HG02642 (cell line): Measurements from ENCODE around the gene ANKRD13D.
A peak's percentile ranks its signal among the peaks of the same experiment; 100 is the strongest.

ENCODE experiments used
- ATAC-seq: cut with Tn5 transposase; IDR thresholded peaks from one replicate; pipeline ENCODE4 v1.9.1; 2021; ENCODE audit warnings: mild to moderate bottlenecking; ENCODE audit not compliant: unreplicated experiment, poor library complexity

Gene ANKRD13D

DNA sequence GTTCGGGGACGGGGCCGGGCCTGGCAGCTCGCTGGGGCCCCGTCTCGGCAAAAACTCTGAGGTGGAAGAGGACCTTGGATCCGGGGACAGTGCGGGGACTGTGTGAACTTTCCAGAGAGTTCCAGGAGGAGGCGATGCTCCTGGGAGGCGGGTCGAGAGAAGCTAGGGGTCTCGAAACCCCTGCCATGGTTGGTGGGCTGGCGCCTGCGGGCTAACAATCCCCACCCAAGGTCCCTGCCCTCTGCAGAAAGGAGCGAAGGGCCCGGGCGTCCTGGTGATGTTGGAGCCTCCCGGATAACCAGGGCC, 27.5 kb upstream of the ANKRD13D start:
- no peak for ATAC-seq

DNA sequence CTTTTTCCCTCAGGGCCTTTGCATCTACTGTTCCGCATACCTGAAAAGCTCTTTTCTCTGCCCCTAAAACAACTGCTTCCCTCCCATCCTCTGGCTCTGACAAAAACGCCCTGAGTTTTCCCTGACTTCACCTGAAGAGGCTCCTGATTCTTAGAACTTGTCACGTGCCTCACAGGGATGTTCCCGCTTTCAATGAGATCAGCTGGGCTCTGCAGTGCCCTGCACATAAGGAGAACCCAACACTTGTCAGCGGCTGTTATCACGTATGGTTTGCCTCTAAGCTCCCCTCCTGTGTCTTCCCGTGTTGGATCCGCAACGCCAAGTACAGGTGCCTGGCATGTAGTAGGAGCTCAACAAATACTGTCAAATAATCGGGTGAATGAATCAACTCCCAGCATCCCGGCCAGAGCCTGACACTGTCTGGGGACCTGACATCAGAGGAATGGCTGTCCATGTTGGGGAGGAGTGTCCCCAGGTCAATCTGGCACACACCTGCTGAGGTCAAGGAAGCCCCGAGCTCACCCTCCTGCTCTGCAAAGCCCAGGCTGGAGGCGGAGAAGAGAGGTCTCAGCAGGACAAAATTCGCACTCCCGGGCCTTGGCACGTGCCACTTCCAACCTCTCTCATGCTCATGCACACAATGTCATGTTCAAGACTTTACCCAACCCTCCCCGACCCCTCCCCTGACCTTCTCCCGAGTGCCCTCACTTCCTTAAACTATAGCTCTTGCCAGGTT, 27.0 kb upstream of the ANKRD13D start:
- ATAC-seq: no peak

DNA sequence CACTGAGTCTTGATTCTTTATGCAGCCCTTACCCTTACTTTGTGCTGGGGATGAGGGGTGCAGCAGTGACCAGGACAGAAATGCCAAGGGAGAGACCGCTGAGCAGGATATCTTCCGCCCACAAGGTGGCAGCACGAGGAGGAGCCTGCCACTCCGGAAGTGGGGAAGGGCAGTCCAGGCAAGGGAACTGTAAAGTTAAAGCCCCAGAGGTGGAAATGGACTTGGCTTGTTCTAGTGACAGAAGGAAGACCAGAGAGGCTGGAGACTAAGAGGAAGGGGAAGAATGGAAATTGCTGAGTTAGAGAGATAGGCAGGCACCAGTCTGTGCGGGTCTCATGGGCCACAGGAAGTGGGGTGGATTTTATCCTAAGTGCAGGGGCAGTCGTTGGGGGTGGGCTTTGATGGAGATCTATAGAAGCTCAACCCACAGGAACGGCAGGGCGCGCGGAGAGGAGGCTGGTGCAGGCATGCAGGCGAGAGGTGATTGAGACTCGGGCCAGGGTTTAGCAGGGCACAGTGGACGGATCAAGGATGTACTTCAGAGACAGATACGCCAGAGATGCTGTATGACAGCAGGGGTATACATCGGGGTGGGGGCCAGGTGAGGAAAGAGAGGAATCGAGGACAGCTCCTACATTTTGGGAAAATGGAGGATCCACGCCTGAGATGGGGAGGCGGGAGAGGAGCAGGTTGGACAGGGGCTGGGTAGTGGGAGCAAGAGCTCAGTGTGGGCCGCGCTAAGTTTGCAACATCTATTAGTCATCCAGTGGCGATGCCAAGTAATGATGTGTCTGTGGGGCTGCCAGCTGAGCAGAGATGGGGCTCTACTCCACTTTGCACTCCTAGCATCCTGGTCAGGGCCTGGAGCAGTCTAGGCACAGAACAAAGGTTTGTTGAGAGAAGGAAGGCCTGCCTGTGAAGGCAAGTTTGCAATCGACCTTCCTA, 26.1 kb upstream of the ANKRD13D start:
- peak; percentile 32 for ATAC-seq

DNA sequence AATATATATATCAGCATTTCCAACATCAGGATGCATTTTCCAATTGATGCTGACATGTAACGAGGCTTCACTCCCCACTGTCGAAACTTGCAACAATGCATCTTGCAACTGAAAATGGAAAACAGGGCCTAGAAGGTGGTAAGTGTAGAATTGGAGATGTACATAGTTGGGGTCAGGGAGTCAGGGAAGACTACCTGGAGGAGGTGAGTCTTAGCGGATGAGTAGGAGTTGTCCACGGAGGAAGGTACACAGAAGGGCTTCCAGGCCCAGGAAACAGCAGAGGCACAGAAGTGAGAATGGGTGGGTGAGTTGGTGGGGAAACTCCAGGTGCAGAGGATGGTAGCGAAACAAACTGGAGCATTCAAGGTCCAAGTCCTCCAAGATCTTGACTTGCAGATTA, 24.8 kb upstream of the ANKRD13D start:
- ATAC-seq: no peak

DNA sequence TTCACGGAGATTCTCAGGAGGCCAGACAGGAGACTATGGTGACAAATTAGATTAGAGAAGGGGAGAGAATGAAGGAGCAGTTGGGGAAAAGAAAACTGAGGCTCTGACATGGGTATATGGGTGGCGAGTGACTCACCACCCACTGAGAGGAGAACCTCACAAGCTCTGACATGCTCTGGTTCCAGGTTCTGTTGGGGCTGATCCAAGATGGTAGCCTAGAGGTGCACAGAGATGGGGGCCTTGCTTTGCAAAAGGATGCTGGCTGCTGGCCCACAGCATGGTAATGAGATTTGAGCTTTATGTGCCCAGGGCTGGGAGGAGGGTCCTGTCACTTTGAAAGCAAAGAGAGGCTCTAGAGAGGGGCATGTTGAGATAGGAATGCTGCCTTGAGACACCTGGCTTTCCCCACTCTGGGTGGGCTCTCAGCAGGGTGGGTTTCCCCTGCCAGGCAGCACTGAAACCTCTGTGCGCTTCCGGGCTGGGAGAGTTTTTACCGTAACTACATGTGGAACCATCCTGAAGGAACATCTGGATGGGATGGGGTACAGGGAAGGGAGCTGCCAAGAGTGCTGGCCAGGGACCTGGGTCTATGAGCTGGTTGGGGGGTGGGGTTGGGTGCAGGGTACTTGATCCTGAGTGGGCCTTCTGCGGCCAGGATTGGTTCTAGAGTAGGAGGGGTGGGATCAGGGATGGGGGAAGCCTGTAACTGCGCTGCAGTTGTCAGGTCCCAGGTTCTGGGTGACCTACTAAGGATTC, 24.0 kb upstream of the ANKRD13D start:
- ATAC-seq: no peak

DNA sequence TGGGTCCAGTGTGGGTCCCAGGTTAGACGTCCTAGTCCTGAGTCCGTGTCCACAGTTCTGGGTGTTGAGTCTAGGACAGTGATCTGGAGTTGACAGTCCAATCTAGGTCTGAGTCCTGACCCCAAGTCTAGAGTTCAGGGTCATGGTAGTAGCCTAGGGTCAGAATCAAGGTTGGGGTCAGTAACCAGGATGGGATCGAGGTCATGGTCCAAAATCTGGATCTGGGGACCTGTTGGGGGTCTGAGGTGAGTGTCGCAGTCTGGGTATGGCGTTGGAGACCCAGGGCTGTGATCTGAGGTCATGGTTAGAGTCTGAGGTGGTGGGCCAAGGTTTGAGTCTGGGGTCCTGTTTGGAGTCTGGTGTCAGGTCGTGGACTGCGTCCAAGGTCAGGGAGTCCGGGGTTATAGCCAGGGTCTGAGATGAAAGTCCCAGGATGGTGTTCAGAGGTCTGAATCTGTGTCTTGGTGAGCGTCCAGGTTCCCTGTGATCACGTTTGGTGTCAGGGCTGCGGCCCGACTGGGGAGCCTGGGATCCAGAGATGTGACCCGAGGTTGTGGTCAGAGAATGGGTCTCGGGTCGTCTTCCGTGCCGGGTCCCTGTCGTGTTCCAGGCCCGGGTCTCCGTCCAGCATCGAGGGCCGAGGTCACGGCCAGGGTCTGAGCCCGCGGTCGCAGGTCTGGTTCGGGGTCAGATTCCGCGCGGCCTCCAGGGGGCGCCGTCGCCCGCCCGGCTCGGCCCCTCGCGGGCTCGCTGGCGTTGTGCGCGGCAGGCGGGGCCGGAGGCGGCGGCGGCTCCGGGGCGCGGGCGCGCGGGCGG, 23.3 kb upstream of the ANKRD13D start:
- ATAC-seq: peak; percentile 44

DNA sequence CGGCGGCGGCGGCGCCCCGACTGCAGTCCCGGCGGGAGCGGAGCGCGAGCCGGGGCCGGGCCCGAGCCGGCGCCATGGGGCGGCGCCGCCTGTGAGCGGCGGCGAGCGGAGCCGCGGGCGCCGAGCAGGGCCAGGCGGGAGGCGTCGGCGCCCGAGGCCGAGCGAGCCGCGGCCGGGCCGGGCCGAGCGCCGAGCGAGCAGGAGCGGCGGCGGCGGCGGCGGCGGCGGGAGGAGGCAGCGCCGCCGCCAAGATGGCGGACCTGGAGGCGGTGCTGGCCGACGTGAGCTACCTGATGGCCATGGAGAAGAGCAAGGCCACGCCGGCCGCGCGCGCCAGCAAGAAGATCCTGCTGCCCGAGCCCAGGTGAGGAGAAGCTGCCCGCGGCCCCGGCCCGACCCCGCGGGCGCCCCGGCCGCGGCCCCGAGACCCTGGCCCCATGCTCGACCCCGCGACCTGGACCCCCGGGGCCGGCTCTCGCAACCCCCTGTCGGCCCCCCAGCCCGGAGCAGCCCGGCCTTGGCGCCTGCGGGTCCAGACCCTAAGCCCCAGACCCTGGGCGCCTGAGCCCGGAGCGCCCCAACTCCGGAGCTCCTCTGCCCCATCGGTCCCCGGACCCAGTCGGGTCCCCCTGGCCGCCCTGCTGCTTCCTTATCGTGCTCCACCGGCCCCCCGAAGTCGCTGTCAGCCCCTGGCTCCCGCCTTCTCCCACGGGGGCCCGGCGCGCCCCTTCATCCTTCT, 22.5 kb upstream of the ANKRD13D start, which contains the start of gene GRK2:
GRK2 (plus strand) TSS at position 25 of the 739 bp plus-strand sequence; CDS start at position 252, 227 bp downstream.
- ATAC-seq: peak; percentile 21

DNA sequence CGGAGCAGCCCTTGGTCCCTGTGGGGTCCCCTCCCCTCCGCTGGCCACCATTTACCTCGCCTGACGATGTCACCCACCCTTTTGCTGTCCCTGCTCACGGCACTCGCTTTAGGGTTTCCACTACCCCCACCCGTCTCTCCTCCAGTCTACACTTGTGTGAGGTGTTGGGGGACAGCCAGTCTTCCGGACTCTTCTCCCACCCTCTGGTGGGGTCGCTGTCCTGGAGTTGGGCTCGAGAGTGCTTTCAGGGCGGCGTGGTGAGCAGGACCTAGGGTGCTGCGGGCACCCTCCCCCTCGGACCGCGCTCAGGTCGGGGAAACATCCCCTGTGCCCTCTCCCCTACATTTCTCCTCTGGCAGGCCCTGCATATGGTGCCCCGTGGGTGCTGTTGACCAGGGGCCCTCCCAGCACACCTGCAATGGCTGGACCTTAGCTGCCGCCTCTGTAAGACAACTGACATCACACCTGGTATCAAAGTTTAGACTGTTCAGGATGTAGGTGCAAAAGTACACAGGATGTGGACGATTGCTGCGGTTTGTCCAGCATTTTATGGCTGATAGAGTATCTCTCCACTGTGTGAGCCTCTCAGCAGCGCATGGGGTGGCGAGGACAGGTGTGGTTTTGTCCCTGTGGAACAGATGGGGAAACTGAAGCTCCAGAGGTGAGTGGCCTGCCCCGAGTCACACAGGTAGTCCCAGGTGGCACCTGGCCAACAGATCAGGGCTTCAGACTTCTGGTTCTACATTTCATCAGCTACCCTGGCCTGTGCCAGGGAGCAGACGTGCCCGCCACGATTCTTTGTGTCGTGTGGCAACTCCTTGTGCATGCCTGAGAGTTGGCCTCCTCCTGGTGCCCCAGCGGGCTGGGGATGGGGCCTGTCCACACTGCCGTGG, 21.7 kb upstream of the ANKRD13D start:
- no peak for ATAC-seq

DNA sequence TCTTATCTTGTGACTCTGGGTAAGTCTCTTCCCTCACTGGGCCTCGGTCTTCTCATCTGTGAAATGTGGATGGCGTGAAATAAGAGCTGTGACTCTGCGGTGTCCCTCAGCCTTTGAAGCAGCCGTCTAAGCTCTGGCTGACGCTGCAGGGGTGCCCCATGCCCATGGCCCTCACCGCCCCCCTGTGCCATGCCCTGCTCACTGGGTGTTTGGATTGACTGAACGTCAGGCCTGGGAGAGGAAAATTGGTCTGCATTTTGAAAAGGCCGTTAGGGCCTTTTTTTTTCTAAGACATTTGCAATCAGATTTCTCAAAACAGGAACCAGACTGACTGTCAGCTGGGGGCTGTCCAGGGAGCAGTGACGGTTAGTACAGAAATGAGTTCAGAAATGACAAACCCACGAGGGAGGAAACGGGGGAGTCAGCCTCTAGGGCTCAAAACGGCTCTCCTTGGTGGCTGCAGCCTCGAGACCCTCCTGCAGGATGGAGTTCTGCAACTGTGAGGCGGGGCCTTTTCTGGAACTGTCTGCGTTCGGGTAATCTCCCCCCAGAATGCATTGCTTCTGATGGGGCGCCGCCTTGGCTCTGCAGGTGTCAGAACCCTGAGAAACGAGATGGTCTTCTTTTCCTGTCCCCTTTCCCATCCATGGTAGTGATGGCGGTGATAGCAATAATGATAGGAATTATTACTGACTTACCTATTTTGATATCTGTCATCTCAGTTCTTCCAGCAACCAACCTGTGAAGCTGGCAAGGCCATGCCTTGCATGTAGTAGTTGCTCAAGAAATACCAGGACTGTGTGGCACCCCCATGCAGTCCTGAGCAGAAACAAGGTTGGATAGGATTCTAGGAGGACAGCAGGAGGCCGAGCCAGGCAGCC, 20.8 kb upstream of the ANKRD13D start:
- no peak for ATAC-seq

DNA sequence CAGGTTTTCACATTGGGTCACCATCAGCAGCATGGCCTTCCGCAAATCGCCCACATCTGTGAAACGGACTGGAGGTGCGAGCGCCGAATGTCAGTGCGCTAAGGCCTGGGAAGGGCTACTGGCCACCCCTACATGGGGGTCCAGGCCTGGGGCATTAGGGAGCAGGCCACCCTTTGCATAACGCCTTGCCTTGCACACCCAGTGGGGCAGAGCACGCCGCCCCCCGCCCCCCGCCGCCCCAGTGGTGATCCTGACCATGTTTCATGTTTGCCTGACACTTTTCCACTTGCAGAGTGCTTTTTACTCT, 20.2 kb upstream of the ANKRD13D start:
- ATAC-seq: no peak

DNA sequence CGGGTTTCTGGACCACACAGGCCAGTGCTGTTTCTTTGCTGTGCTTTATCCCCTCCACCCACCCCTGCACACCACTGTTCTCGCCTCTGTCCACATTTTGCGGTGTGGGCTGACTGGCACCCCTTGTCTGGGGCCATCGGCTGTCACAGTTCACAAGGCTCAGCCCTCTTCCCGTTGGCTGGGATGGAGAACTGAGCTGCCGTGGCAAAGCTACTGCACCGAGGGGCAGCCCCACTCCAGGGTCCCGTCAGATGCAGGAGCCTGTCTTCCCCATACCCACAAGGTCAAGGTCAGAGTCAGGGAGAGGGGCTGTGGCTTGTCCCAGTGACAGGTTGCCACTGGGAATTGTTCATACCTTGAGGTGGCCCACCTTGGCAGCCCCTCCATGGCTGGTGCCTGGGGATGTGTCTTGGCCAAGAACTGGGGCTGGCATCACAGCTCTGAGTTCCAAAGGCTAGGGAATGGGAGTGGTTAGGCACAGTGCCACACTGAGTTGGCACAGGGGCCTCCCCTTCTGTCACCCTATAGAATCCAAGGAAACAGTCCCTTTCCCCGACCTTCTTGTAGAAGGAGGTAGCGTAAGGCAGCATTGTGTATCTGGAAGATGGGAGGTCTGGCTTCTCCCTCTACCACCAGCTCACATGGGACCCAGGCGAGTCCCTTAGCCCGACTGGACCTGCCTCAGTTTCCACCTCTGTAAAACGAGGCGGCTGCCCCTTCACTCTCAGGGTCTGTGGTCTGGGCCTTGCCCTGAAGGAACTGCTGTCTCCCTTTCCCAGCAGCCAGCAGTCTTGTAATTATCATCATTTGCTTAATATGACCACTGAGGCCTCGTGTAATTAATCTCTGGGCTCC, 19.5 kb upstream of the ANKRD13D start:
- no peak for ATAC-seq

DNA sequence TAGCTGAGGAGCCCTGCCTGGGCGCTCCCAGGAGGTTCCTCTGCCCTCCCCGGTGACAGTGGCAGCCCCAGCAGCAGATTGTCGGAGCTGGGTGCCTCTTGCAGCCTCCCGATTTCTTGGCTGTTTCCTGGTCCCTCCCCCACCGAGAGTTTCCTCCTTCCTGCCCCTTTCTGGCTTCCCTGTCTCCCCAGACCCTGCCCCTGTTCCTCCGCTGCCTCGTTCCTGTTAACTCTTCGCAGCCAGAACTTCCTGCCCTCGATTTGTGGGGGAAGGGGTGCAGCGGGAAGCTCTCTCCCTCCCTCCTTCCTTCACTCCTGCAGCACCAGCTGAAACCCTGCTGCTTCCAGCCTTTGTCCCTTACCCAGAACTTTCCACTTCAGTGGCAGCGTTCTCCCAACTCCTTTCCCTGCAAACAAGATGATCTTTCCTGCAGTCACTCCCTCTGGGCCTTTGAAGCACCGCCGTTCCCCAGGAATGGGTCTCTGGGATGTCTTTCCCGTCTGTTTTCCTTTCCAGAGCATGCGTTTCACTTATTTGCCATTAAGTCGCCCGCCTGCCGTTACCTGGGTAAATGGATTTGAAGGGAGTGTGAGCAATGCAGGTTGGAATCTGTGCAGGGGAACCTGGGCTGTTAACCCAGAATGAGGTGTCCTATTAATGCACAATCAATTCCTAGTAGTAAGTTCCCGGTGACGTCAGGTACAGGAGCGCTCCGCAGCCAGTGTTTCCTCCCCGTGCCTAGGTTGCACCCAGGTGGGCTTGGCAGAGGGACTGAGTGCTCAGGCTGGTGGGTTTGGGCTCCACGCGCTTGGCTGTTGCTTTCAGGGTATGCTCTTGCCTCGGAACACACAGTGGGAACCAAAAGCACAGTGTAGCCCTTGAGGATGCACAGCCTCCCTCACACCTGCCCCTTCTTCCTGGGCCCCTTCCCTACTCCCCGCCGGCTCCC, 18.6 kb upstream of the ANKRD13D start:
- ATAC-seq: no peak

DNA sequence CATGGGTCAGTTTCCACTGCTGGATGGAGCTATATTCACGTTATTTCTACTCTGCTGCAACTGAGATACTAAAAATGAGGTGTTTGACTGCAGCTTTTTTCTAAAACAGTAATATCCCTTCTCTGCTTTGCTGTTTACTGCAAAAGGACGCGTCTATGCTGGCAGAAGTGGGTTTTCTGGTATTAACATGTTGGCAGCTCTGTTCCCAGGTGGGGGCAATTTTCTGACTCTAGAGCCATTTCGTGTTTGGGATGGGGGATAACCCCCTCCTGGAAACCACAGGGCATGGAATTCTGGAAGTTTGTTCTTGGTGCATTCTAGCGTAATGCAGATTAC, 17.9 kb upstream of the ANKRD13D start:
- ATAC-seq: no peak

DNA sequence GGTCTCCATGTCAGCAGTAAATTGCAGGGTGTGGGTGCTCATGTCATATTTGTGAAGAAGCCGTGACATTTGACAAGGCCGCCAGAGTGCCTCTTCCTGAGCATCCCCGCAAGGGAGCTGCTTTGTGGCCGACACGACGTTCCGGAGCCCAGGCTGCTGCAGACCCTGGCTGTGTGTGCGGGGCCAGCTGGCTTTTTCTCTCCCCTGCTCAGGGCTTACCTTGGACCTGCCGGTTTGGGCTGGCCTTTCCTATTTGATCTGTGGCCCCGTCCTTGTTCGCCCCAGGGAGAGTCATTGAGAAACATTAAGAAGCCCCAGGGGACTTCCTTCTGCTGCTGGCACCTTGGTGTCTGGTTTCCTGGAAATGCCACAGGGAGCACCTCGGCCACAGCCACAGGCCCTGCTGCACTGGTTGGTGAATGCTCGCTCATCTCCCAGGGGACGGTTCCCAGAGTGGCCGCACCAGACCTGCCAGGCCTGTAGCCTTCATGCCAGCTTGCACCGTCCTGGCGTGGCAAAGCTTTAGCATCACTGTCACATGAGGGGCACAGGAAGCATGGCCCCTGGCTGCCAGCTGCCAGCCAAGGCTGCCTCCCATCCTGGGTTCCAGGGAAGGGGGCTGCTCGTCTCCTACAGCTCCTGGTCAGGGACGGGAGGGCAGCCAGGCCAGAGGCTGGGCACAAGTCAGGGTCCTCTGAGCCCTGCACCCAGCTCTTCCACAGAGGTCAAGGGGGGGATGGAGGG, 17.4 kb upstream of the ANKRD13D start:
- ATAC-seq: no peak
